Neural progenitor cell (in vitro differentiated cells): ENCODE data around the gene RER1.

Experiments
- CTCF ChIP-seq: fragments of 200-600 bp; sonication (generic); IDR thresholded peaks from 2 replicates; pipeline ENCODE4 v1.5.1; 2017; ENCODE audit warnings: antibody characterized with exemption, mild to moderate bottlenecking
- EZH2 ChIP-seq: fragments of 200-600 bp; sonication (generic); IDR thresholded peaks from 2 replicates; pipeline ENCODE4 v1.6.1; 2017; ENCODE audit warnings: antibody characterized with exemption, mild to moderate bottlenecking, moderate library complexity

- TF ChIP-seq CTCF (no peak), EZH2 (no peak)
Measured at GRCh38 chr1:2385606-2386280, 5.9 kb upstream of the RER1 start.
